Tibial nerve (tissue), 4 donors: ENCODE results near the gene HDGF. TPM values are rescaled to one million over a fixed set of nuclear protein-coding genes. Genes with fewer than 3 reads are reported as not detected.

Experiments used
- DNase-seq, 2 donors: peaks; one replicate each; pipeline ENCODE4 v3.0.0-alpha.2; 2019; ENCODE audit warnings: low spot score in 2 of 2
- H3K27ac ChIP-seq, 4 donors: fragments of 200-600 bp; sonication (generic) in 3 of 4; one replicate each; pipeline ENCODE4 v1.5.1; 2017 to 2019; ENCODE audit warnings: mild to moderate bottlenecking in 1 of 4
- H3K27me3 ChIP-seq, 2 donors: fragments of 200-600 bp; sonication (generic) in 1 of 2; one replicate each; pipeline versions ENCODE4 v1.5.1 to v1.6.0; 2017 to 2019
- H3K36me3 ChIP-seq, 3 donors: fragments of 200-600 bp; sonication (generic); one replicate each; pipeline ENCODE4 v1.5.1; 2018 to 2019
- H3K4me1 ChIP-seq, 4 donors: fragments of 200-600 bp; sonication (generic) in 3 of 4; one replicate each; pipeline ENCODE4 v1.5.1; 2017 to 2019
- H3K4me3 ChIP-seq, 4 donors: fragments of 200-600 bp; sonication (generic) in 3 of 4; one replicate each; pipeline ENCODE4 v1.5.1; 2017 to 2019; ENCODE audit warnings: mild to moderate bottlenecking in 1 of 4, moderate library complexity in 1 of 4
- H3K9me3 ChIP-seq, 4 donors: fragments of 200-600 bp; sonication (generic) in 3 of 4; one replicate each; pipeline ENCODE4 v1.5.1; 2017 to 2019
- EP300 ChIP-seq, 2 donors: sonication (generic); formaldehyde crosslinking; IDR thresholded peaks; one replicate each; pipeline ENCODE4 v1.6.1; 2017; ENCODE audit warnings: antibody characterized with exemption in 2 of 2, mild to moderate bottlenecking in 1 of 2
- POLR2A ChIP-seq, 2 donors: fragments of 450-650 bp; IDR thresholded peaks; one replicate each; pipeline ENCODE4 v1.6.1; 2017; ENCODE audit warnings: antibody characterized with exemption in 2 of 2, mild to moderate bottlenecking in 2 of 2, moderate library complexity in 2 of 2
- WGBS, 2 donors: methylation state at CpG; one replicate each; pipeline ENCODE4 v1.1.5; 2018; 5-methylcytosine and 5-hydroxymethylcytosine counted together
- total RNA-seq, 4 donors: library from RNA; depleted of rRNA; stranded (reverse); fragments of >200 nt; gene quantifications; one replicate each; pipeline ENCODE4 v1.1.0, GENCODE V29; 2016
- TF ChIP-seq, protein P1 (sequence below), 5 experiments: fragments of 200-600 bp in 3 of 5; fragments of 450-650 bp in 2 of 5; sonication (generic) in 3 of 5; IDR thresholded peaks; one replicate each; pipeline ENCODE4 v1.5.1; 2016 to 2019; ENCODE audit warnings: antibody characterized with exemption in 5 of 5, mild to moderate bottlenecking in 3 of 5, moderate library complexity in 2 of 5

HDGF gene
- total RNA-seq, 4 donors from 2014 or later: 120 to 177 (median 157) TPM

DNA sequence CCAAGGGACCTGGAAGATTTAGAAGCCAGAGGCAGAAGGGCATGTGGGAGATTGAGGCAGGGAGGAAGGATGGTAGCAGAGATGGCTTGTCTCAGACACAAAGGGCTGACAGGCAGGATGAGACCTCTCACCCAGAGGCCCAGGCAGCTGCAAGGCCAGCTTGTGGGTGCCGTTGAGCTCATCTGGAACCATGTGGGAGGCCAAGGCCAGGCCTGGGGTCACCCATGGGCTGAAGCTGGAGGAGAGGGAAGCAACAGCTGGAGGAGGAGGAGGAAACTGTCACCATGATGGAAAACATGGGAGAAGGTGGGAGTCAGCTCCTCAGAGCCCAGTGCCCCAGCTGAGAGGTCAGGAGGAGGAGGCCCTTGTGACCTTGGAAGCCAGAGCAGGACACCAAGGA is 52.5 kb downstream of the HDGF start:
- Histone ChIP-seq H3K9me3 (no peaks in the 10 kb centered on the region), H3K4me1 (peaks cover 0 to 11% (median 0%) of the 10 kb centered on the region in 4 donors), H3K27ac (no peak overlapping the region), H3K36me3 (peaks cover 0 to 21% (median 0%) of the 10 kb centered on the region in 3 donors), H3K27me3 (peaks cover 0 to 22% of the 10 kb centered on the region in 2 donors), H3K4me3 (no peak overlapping the region)
- TF ChIP-seq, protein P1, sequence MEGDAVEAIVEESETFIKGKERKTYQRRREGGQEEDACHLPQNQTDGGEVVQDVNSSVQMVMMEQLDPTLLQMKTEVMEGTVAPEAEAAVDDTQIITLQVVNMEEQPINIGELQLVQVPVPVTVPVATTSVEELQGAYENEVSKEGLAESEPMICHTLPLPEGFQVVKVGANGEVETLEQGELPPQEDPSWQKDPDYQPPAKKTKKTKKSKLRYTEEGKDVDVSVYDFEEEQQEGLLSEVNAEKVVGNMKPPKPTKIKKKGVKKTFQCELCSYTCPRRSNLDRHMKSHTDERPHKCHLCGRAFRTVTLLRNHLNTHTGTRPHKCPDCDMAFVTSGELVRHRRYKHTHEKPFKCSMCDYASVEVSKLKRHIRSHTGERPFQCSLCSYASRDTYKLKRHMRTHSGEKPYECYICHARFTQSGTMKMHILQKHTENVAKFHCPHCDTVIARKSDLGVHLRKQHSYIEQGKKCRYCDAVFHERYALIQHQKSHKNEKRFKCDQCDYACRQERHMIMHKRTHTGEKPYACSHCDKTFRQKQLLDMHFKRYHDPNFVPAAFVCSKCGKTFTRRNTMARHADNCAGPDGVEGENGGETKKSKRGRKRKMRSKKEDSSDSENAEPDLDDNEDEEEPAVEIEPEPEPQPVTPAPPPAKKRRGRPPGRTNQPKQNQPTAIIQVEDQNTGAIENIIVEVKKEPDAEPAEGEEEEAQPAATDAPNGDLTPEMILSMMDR (IDR thresholded peaks at IDR 0.05): no peak
- TF ChIP-seq EP300 (IDR thresholded peaks at IDR 0.05) (no peak), POLR2A (IDR thresholded peaks at IDR 0.05) (no peak)
- DNase-seq: no peak
- WGBS, 2 donors: 36% methylated on average over 1 of the region's 1 CpG; no CpG with 5 or more reads in 1 of the 2 donors

DNA sequence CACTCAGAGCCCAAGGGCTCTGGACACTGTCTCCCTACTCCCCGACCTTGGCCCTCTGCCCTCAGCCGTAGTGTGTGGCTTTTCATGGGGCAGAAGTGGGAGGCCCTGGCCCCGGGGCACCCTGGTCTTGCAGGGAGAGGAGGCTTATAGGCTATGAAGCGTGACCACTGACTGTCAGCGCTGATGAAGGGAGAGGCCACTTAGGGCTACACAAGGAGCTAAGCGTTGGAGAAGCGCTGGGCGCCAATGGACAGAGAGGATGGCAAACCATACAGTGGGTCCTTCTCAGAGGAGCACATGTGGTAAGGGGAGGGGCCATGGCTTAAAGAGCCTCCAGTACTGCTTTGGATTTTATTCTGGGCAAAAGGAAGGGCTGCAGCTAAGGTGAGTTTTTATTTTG is 54.0 kb downstream of the HDGF start:
- Histone ChIP-seq H3K4me1 (peaks cover 0 to 8% (median 1%) of the 10 kb centered on the region in 4 donors), H3K27ac (no peak overlapping the region), H3K36me3 (peaks cover 0 to 21% (median 0%) of the 10 kb centered on the region in 3 donors), H3K9me3 (no peaks in the 10 kb centered on the region), H3K4me3 (no peak overlapping the region), H3K27me3 (peaks cover 0 to 26% of the 10 kb centered on the region in 2 donors)
- TF ChIP-seq, protein P1 (IDR thresholded peaks at IDR 0.05): no peak
- no peak for TF ChIP-seq EP300 (IDR thresholded peaks at IDR 0.05)
- TF ChIP-seq POLR2A (IDR thresholded peaks at IDR 0.05): no peak
- 54 to 56% methylated on average over 8 of the region's 8 CpGs for WGBS, 2 donors
- DNase-seq: no peak

DNA sequence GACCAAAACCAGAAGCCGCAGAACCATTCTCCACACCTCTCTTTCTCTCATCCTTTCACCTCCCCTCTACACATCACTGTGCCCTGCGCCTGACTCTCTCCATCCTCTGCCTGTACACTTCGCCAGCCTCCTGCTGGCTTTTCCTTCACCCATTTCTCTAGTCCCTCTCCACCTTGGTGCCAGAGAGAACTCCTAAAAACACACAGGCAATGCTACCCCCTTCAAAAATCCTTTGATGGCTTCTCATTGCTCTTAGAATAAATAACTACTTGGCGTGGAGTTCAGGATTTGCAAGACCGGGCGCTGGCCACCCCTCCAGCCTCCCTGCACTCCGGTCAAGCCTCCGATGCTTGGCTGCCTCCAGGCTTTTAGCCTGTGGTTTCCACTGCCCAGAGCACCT is 54.7 kb downstream of the HDGF start:
- WGBS, 2 donors: 83% methylated on average over 8 of the region's 8 CpGs
- H3K36me3 ChIP-seq: peaks cover 0 to 21% (median 0%) of the 10 kb centered on the region in 3 donors
- DNase-seq: no peak
- no peak overlapping the region for H3K27ac ChIP-seq
- H3K4me1 ChIP-seq: peaks cover 0 to 15% (median 9%) of the 10 kb centered on the region in 4 donors
- TF ChIP-seq EP300 (IDR thresholded peaks at IDR 0.05) (no peak), POLR2A (IDR thresholded peaks at IDR 0.05) (no peak)
- TF ChIP-seq, protein P1 (IDR thresholded peaks at IDR 0.05): no peak
- H3K27me3 ChIP-seq: peaks cover 0 to 33% of the 10 kb centered on the region in 2 donors
- H3K4me3 ChIP-seq: no peak overlapping the region
- no peaks in the 10 kb centered on the region for H3K9me3 ChIP-seq

DNA sequence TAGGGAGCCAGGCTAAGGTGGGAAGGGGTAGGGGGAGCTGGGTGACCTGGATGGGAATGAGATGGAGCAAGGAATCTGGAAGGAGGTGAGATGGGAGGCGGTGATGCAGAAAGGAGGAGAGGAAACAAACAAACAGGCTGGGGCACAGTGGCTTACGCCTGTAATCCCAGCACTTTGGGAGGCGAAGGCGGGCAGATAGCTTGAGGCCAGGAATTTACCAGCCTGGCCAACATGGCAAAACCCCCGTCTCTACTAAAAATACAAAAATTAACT is 56.8 kb downstream of the HDGF start:
- Histone ChIP-seq H3K4me3 (no peak overlapping the region), H3K27ac (no peak overlapping the region), H3K9me3 (no peaks in the 10 kb centered on the region), H3K4me1 (peaks cover 0 to 35% (median 15%) of the 10 kb centered on the region in 4 donors), H3K27me3 (peaks cover 0 to 53% of the 10 kb centered on the region in 2 donors), H3K36me3 (peaks cover 0 to 8% (median 0%) of the 10 kb centered on the region in 3 donors)
- DNase-seq: no peak
- TF ChIP-seq POLR2A (IDR thresholded peaks at IDR 0.05): no peak
- TF ChIP-seq, protein P1 (IDR thresholded peaks at IDR 0.05): no peak
- no peak for TF ChIP-seq EP300 (IDR thresholded peaks at IDR 0.05)
- 88 to 90% methylated on average over 5 of the region's 5 CpGs for WGBS, 2 donors

DNA sequence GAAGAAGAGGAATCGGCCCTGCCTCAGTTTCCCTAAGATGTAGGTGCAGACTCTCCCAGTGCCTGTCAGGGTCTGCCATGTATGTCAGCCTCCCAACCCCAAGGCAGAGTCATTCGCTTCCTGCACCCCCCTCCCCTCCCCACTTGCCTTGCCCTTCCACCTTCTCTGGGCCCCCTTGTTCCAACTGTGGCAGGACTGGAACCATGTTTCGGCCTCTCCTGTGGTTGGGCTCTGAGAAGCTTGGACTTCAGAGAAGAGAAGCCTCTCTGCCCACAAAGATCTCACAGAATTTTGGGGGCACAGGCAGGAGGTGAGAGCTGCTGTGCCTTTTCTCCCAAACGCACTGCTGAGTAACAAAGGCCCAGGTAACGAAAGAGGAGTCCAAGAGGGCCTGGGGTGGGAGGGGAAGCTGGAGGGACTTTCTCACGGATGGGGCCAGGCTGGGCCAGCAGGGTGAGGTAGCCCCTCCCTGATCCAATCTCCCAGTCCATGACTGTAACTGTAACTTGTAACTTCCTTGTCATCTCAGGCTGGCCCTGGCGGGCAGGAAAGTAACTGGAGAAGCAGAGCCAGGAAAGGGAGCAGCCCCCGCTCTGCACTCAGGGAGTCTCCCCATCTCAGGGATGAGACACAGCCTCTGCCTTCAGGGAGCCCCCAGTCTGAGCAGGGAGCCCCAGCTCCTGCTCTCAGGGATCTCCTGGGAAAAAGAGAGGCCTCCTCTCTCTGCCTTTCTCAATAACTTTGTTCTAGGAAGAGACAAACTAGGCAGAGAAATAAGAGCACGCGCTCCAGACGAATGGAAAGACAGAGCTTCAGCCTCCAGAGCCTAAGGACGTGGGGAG is 57.4 kb downstream of the HDGF start:
- Histone ChIP-seq H3K36me3 (peaks cover 0 to 5% (median 0%) of the 10 kb centered on the region in 3 donors), H3K9me3 (no peaks in the 10 kb centered on the region), H3K27ac (no peak overlapping the region), H3K4me1 (peaks cover 0 to 40% (median 18%) of the 10 kb centered on the region in 4 donors), H3K27me3 (peaks cover 0 to 53% of the 10 kb centered on the region in 2 donors), H3K4me3 (no peak overlapping the region)
- TF ChIP-seq POLR2A (IDR thresholded peaks at IDR 0.05): no peak
- no peak for TF ChIP-seq EP300 (IDR thresholded peaks at IDR 0.05)
- TF ChIP-seq, protein P1 (IDR thresholded peaks at IDR 0.05): no peak
- WGBS, 2 donors: 75 to 80% methylated on average over 12 of the region's 12 CpGs
- DNase-seq: no peak
